ENCODE measurements around the gene MRPL48.
"Not testable (repeated sequence)": the region's sequence is repeated elsewhere in the genome, so short reads cannot be mapped to it uniquely, and the experiment has no call there.

DNA sequence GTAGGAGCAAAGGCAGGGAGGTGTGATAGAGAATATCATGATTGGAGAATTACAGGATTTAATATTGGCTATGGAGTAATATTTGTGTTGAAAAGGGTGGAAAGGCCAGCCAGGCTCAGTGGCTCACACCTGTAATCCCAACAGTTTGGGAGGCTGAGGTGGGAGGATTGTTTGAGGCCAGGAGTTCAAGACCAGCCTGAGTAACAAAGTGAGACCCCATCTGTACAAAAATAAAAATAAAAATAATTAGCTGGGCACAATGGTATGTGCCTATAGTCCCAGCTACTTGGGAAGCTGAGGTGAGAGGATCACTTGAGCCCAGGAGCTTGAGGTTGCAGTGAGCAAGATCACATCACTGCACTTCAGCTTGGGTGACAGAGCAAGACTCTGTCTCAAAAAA, 2.2 kb upstream of the MRPL48 start:
- TF ChIP-seq ELF1 (IDR thresholded peaks at IDR 0.05; ENCODE audit: borderline replicate concordance, low read depth); SIN3A (IDR thresholded peaks at IDR 0.05; ENCODE audit: low read depth); RAD21 (IDR thresholded peaks at IDR 0.05; ENCODE audit: low read depth); POLR2AphosphoS5 (IDR thresholded peaks at IDR 0.05; ENCODE audit: low read depth, low read length); POLR2A (IDR thresholded peaks at IDR 0.05; ENCODE audit: borderline replicate concordance, extremely low read depth, insufficient read depth, insufficient read length): not testable (repeated sequence)
- TF ChIP-seq, protein P1, sequence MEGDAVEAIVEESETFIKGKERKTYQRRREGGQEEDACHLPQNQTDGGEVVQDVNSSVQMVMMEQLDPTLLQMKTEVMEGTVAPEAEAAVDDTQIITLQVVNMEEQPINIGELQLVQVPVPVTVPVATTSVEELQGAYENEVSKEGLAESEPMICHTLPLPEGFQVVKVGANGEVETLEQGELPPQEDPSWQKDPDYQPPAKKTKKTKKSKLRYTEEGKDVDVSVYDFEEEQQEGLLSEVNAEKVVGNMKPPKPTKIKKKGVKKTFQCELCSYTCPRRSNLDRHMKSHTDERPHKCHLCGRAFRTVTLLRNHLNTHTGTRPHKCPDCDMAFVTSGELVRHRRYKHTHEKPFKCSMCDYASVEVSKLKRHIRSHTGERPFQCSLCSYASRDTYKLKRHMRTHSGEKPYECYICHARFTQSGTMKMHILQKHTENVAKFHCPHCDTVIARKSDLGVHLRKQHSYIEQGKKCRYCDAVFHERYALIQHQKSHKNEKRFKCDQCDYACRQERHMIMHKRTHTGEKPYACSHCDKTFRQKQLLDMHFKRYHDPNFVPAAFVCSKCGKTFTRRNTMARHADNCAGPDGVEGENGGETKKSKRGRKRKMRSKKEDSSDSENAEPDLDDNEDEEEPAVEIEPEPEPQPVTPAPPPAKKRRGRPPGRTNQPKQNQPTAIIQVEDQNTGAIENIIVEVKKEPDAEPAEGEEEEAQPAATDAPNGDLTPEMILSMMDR (IDR thresholded peaks at IDR 0.05 in 2 of 3, conservative IDR thresholded peaks at IDR 0.05 in 1 of 3; ENCODE audit: borderline replicate concordance in 1 of 3, insufficient read depth in 1 of 3, low read depth in 2 of 3, low read length in 2 of 3): not testable (repeated sequence)
- TF ChIP-seq, protein P2, sequence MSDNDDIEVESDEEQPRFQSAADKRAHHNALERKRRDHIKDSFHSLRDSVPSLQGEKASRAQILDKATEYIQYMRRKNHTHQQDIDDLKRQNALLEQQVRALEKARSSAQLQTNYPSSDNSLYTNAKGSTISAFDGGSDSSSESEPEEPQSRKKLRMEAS (IDR thresholded peaks at IDR 0.05): not testable (repeated sequence)
